RWPE1 (cell line): ENCODE results near the gene LSS.
"Not testable (repeated sequence)": the region's sequence is repeated elsewhere in the genome, so short reads cannot be mapped to it uniquely, and the experiment has no call there.

Source experiments
- CTCF ChIA-PET: fragments of 350-600 bp; sonication (Branson Sonifier 250); formaldehyde crosslinking; extraction: SDS; loops from one replicate; lab custom pipeline; 2021; lab: Yijun Ruan, JAX
- POLR2A ChIA-PET: fragments of 400-600 bp; formaldehyde crosslinking; extraction: SDS; loops from one replicate; lab custom pipeline; 2020; ENCODE audit warnings: antibody characterized with exemption; ENCODE audit not compliant: low non-redundant PET; lab: Yijun Ruan, JAX
- DNase-seq: peaks from one replicate; pipeline ENCODE4 v3.0.0; 2012; ENCODE audit warnings: low spot score
- H3K27ac ChIP-seq: fragments of 450-650 bp; 2 replicates; pipeline ENCODE4 v1.5.1; 2017
- CTCF ChIP-seq: fragments of 450-650 bp; conservative IDR thresholded peaks from 2 replicates; pipeline ENCODE4 v1.5.1; 2017; ENCODE audit warnings: low read depth, mild to moderate bottlenecking

LSS gene

GRCh38 chr21:46171996-46172862 lies 56.3 kb downstream of the LSS start:
- CTCF ChIA-PET = interaction anchor here (1.0 kb wide), 1 partner anchor 58 kb away, joined by 4 read pairs; no protein-coding TSS in a partner anchor
- no peak overlapping the region for H3K27ac ChIP-seq
- no peak for TF ChIP-seq CTCF
- no peak for DNase-seq
- POLR2A ChIA-PET = no interaction called here

- ChIA-PET CTCF (interaction anchor here (1.0 kb wide), 1 partner anchor 57 kb away, joined by 4 read pairs; no protein-coding TSS in a partner anchor), POLR2A (no interaction called here)
- DNase-seq = no peak
- H3K27ac ChIP-seq = no peak overlapping the region
- TF ChIP-seq CTCF = no peak
Observed at GRCh38 chr21:46171585-46171984, 57.0 kb downstream of the LSS start.

- POLR2A ChIA-PET, DNase-seq, H3K27ac ChIP-seq, CTCF ChIA-PET: not testable (repeated sequence)
Observed at GRCh38 chr21:46170436-46171193, 58.0 kb downstream of the LSS start.

GRCh38 chr21:46168659-46169386 lies 59.8 kb downstream of the LSS start:
- no peak for DNase-seq
- no peak overlapping the region for H3K27ac ChIP-seq
- no peak for TF ChIP-seq CTCF
- ChIA-PET CTCF (no interaction called here), POLR2A (no interaction called here)

- no peak for TF ChIP-seq CTCF
- no peak for DNase-seq
- POLR2A ChIA-PET = no interaction called here
- H3K27ac ChIP-seq = no peak overlapping the region
- CTCF ChIA-PET = no interaction called here
Observed at GRCh38 chr21:46168238-46168637, 60.3 kb downstream of the LSS start.

GRCh38 chr21:46165098-46165497 lies 63.5 kb downstream of the LSS start:
- POLR2A ChIA-PET = no interaction called here
- TF ChIP-seq CTCF = no peak
- CTCF ChIA-PET = no interaction called here

More at GRCh38 chr21:46165098-46165497, 63.5 kb downstream of the LSS start:
- no peak for DNase-seq
- no peak overlapping the region for H3K27ac ChIP-seq
